ENCODE data around the gene OR1D5.

GRCh38 chr17:3035968-3036280 is 27.5 kb downstream of the OR1D5 start:
- TF ChIP-seq REST (IDR thresholded peaks at IDR 0.05; ENCODE audit: insufficient read depth in 1 of 2, low read depth in 2 of 2, low read length in 1 of 2) (no peak), CTCF (IDR thresholded peaks at IDR 0.05) (no peak), SIN3A (IDR thresholded peaks at IDR 0.05; ENCODE audit: borderline replicate concordance, insufficient read depth, low read depth, low read length) (no peak), TCF7L2 (IDR thresholded peaks at IDR 0.05; ENCODE audit: low read depth, low read length) (no peak), POLR2AphosphoS5 (IDR thresholded peaks at IDR 0.05; ENCODE audit: low read depth, low read length) (no peak)
